ENCODE measurements around the gene GRAP2. TPM values are rescaled to one million over a fixed set of nuclear protein-coding genes. Genes with fewer than 3 reads are reported as not detected.

GRAP2 gene
- total and polyA plus RNA-seq, 2 experiments from 2014 or later, result 0.42 TPM; not detected in 1

DNA sequence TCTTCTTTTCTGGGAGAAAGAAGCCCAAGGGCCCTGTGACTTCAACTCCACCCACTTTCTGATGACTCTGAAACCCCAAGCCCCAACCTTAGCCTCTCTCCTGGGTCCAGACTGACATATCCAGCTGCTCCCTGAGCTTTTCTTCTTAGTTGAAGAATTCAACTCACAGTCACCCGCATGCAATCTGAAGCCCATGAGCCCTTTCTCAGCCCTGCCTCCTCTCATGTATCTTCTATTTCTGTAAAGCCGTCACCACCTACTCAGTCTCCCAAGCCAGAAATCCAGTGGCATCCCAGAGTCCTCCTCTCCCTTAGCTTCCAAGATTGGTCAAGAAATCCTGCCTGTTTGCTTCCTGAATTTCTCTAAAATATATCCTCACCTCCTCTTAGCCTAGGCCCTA is 52.2 kb downstream of the GRAP2 start:
- H3K36me3 Mint-ChIP-seq (ENCODE audit: low read depth), result no peaks in the 10 kb centered on the region; the same call in 2 of the 3 replicates
- no peak overlapping the region for H2AFZ ChIP-seq

More for the DNA sequence above, 52.2 kb downstream of the GRAP2 start:
- no peaks in the 10 kb centered on the region for H3K79me2 ChIP-seq (replicated peaks; ENCODE audit: insufficient read depth)
- Mint-ChIP-seq H3K9me3 (peaks cover 3% of the 10 kb centered on the region; the same call in 1 of the 3 replicates), H3K4me1 (peaks cover 26% of the 10 kb centered on the region), H3K27me3 (ENCODE audit: insufficient read depth, low read depth, poor library complexity) (peaks cover 8% of the 10 kb centered on the region), H3K4me3 (no peak overlapping the region), H3K27ac (no peak overlapping the region)
- no peaks in the 10 kb centered on the region for H3K36me3 ChIP-seq (ENCODE audit: insufficient read depth)
- DNase-seq (ENCODE audit: low spot score), result no peak
- no peaks in the 10 kb centered on the region for H3F3A ChIP-seq (replicated peaks; ENCODE audit: low read depth)
- no peaks in the 10 kb centered on the region for H3K27me3 ChIP-seq (ENCODE audit: insufficient read depth)
- H3K27ac ChIP-seq (ENCODE audit: low read depth), result no peak overlapping the region
- H3K9me2 ChIP-seq (ENCODE audit: insufficient read depth), result peaks cover 4% of the 10 kb centered on the region; the same call in 1 of the 2 replicates
- TF ChIP-seq, protein P1, sequence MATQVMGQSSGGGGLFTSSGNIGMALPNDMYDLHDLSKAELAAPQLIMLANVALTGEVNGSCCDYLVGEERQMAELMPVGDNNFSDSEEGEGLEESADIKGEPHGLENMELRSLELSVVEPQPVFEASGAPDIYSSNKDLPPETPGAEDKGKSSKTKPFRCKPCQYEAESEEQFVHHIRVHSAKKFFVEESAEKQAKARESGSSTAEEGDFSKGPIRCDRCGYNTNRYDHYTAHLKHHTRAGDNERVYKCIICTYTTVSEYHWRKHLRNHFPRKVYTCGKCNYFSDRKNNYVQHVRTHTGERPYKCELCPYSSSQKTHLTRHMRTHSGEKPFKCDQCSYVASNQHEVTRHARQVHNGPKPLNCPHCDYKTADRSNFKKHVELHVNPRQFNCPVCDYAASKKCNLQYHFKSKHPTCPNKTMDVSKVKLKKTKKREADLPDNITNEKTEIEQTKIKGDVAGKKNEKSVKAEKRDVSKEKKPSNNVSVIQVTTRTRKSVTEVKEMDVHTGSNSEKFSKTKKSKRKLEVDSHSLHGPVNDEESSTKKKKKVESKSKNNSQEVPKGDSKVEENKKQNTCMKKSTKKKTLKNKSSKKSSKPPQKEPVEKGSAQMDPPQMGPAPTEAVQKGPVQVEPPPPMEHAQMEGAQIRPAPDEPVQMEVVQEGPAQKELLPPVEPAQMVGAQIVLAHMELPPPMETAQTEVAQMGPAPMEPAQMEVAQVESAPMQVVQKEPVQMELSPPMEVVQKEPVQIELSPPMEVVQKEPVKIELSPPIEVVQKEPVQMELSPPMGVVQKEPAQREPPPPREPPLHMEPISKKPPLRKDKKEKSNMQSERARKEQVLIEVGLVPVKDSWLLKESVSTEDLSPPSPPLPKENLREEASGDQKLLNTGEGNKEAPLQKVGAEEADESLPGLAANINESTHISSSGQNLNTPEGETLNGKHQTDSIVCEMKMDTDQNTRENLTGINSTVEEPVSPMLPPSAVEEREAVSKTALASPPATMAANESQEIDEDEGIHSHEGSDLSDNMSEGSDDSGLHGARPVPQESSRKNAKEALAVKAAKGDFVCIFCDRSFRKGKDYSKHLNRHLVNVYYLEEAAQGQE (IDR thresholded peaks at IDR 0.05; ENCODE audit: unreplicated experiment), result no peak
- TF ChIP-seq NANOG (IDR thresholded peaks at IDR 0.05; ENCODE audit: borderline replicate concordance) (no peak), CREB1 (CRISPR knock-in tag; IDR thresholded peaks at IDR 0.05; ENCODE audit: low read depth) (no peak), ZNF331 (CRISPR knock-in tag; IDR thresholded peaks at IDR 0.05; ENCODE audit: low read depth) (no peak), EZH2 (IDR thresholded peaks at IDR 0.05; ENCODE audit: low read depth, unreplicated experiment) (no peak), ZNF114 (CRISPR knock-in tag; IDR thresholded peaks at IDR 0.05) (no peak), EZH2phosphoT487 (IDR thresholded peaks at IDR 0.05; ENCODE audit: unreplicated experiment) (no peak), POLR2AphosphoS5 (IDR thresholded peaks at IDR 0.05; ENCODE audit: low read depth) (no peak), JUNB (IDR thresholded peaks at IDR 0.05; ENCODE audit: unreplicated experiment) (no peak), STAT1 (IDR thresholded peaks at IDR 0.05; ENCODE audit: unreplicated experiment) (no peak)
- TF ChIP-seq, protein P2, sequence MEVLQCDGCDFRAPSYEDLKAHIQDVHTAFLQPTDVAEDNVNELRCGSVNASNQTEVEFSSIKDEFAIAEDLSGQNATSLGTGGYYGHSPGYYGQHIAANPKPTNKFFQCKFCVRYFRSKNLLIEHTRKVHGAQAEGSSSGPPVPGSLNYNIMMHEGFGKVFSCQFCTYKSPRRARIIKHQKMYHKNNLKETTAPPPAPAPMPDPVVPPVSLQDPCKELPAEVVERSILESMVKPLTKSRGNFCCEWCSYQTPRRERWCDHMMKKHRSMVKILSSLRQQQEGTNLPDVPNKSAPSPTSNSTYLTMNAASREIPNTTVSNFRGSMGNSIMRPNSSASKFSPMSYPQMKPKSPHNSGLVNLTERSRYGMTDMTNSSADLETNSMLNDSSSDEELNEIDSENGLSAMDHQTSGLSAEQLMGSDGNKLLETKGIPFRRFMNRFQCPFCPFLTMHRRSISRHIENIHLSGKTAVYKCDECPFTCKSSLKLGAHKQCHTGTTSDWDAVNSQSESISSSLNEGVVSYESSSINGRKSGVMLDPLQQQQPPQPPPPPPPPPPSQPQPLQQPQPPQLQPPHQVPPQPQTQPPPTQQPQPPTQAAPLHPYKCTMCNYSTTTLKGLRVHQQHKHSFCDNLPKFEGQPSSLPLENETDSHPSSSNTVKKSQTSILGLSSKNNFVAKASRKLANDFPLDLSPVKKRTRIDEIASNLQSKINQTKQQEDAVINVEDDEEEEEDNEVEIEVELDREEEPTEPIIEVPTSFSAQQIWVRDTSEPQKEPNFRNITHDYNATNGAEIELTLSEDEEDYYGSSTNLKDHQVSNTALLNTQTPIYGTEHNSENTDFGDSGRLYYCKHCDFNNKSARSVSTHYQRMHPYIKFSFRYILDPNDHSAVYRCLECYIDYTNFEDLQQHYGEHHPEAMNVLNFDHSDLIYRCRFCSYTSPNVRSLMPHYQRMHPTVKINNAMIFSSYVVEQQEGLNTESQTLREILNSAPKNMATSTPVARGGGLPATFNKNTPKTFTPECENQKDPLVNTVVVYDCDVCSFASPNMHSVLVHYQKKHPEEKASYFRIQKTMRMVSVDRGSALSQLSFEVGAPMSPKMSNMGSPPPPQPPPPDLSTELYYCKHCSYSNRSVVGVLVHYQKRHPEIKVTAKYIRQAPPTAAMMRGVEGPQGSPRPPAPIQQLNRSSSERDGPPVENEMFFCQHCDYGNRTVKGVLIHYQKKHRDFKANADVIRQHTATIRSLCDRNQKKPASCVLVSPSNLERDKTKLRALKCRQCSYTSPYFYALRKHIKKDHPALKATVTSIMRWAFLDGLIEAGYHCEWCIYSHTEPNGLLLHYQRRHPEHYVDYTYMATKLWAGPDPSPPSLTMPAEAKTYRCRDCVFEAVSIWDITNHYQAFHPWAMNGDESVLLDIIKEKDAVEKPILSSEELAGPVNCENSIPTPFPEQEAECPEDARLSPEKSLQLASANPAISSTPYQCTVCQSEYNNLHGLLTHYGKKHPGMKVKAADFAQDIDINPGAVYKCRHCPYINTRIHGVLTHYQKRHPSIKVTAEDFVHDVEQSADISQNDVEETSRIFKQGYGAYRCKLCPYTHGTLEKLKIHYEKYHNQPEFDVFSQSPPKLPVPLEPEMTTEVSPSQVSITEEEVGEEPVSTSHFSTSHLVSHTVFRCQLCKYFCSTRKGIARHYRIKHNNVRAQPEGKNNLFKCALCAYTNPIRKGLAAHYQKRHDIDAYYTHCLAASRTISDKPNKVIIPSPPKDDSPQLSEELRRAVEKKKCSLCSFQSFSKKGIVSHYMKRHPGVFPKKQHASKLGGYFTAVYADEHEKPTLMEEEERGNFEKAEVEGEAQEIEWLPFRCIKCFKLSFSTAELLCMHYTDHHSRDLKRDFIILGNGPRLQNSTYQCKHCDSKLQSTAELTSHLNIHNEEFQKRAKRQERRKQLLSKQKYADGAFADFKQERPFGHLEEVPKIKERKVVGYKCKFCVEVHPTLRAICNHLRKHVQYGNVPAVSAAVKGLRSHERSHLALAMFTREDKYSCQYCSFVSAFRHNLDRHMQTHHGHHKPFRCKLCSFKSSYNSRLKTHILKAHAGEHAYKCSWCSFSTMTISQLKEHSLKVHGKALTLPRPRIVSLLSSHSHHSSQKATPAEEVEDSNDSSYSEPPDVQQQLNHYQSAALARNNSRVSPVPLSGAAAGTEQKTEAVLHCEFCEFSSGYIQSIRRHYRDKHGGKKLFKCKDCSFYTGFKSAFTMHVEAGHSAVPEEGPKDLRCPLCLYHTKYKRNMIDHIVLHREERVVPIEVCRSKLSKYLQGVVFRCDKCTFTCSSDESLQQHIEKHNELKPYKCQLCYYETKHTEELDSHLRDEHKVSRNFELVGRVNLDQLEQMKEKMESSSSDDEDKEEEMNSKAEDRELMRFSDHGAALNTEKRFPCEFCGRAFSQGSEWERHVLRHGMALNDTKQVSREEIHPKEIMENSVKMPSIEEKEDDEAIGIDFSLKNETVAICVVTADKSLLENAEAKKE (CRISPR knock-in tag; IDR thresholded peaks at IDR 0.05), result no peak
- TF ChIP-seq, protein P3, sequence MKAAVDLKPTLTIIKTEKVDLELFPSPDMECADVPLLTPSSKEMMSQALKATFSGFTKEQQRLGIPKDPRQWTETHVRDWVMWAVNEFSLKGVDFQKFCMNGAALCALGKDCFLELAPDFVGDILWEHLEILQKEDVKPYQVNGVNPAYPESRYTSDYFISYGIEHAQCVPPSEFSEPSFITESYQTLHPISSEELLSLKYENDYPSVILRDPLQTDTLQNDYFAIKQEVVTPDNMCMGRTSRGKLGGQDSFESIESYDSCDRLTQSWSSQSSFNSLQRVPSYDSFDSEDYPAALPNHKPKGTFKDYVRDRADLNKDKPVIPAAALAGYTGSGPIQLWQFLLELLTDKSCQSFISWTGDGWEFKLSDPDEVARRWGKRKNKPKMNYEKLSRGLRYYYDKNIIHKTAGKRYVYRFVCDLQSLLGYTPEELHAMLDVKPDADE (IDR thresholded peaks at IDR 0.05), result no peak
- TF ChIP-seq, protein P4, sequence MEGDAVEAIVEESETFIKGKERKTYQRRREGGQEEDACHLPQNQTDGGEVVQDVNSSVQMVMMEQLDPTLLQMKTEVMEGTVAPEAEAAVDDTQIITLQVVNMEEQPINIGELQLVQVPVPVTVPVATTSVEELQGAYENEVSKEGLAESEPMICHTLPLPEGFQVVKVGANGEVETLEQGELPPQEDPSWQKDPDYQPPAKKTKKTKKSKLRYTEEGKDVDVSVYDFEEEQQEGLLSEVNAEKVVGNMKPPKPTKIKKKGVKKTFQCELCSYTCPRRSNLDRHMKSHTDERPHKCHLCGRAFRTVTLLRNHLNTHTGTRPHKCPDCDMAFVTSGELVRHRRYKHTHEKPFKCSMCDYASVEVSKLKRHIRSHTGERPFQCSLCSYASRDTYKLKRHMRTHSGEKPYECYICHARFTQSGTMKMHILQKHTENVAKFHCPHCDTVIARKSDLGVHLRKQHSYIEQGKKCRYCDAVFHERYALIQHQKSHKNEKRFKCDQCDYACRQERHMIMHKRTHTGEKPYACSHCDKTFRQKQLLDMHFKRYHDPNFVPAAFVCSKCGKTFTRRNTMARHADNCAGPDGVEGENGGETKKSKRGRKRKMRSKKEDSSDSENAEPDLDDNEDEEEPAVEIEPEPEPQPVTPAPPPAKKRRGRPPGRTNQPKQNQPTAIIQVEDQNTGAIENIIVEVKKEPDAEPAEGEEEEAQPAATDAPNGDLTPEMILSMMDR (conservative IDR thresholded peaks at IDR 0.05; ENCODE audit: low read depth in 2 of 2), result no peak
- H3K4me3 ChIP-seq, result no peak overlapping the region
- H4K20me1 ChIP-seq (replicated peaks; ENCODE audit: insufficient read depth), result no peaks in the 10 kb centered on the region
- ATAC-seq, result no peak
- H3K4me2 ChIP-seq, result no peak overlapping the region
- H3K4me1 ChIP-seq (ENCODE audit: insufficient read depth), result peaks cover 4% of the 10 kb centered on the region; the same call in 1 of the 2 replicates
